Gastroesophageal sphincter (tissue), 4 donors: ENCODE data around the gene PLG. TPM values are rescaled to one million over a fixed set of nuclear protein-coding genes. Genes with fewer than 3 reads are reported as not detected.
A peak's percentile ranks its signal among the peaks of the same experiment; 100 is the strongest.

ENCODE experiments used
- ATAC-seq: fragments of 150-250 bp; one replicate; pipeline ENCODE4 v1.9.1; 2016; ENCODE audit warnings: mild to moderate bottlenecking, moderate library complexity
- H3K27ac ChIP-seq, 4 donors: fragments of 200-600 bp; sonication (generic) in 3 of 4; 1 replicate in 3 of 4; 2 replicates in 1 of 4; pipeline ENCODE4 v1.5.1; 2016 to 2019
- H3K27me3 ChIP-seq: fragments of 200-600 bp; sonication (generic); one replicate; pipeline ENCODE4 v1.5.1; 2019
- H3K36me3 ChIP-seq, 2 donors: fragments of 200-600 bp; sonication (generic); one replicate each; pipeline ENCODE4 v1.5.1; 2019; ENCODE audit warnings: control low read depth in 1 of 2
- H3K4me1 ChIP-seq, 3 donors: fragments of 200-600 bp; sonication (generic); 1 replicate in 2 of 3; 2 replicates in 1 of 3; pipeline ENCODE4 v1.5.1; 2016 to 2019; ENCODE audit warnings: control low read depth in 2 of 3
- H3K4me3 ChIP-seq, 2 donors: fragments of 200-600 bp; sonication (generic); one replicate each; pipeline ENCODE4 v1.5.1; 2019; ENCODE audit warnings: mild to moderate bottlenecking in 1 of 2, moderate library complexity in 1 of 2
- H3K9me3 ChIP-seq, 3 donors: fragments of 200-600 bp; sonication (generic); one replicate each; pipeline ENCODE4 v1.5.1; 2017 to 2019; ENCODE audit warnings: control low read depth in 2 of 3
- EP300 ChIP-seq: sonication (generic); formaldehyde crosslinking; IDR thresholded peaks from one replicate; pipeline ENCODE4 v1.6.1; 2017; ENCODE audit warnings: antibody characterized with exemption, mild to moderate bottlenecking
- POLR2A ChIP-seq, 2 donors: fragments of 450-650 bp; IDR thresholded peaks; one replicate each; pipeline ENCODE4 v1.6.1; 2017; ENCODE audit warnings: antibody characterized with exemption in 2 of 2, mild to moderate bottlenecking in 2 of 2, moderate library complexity in 1 of 2
- POLR2AphosphoS5 ChIP-seq: sonication (generic); formaldehyde crosslinking; IDR thresholded peaks from one replicate; pipeline ENCODE4 v1.6.1; 2017; ENCODE audit warnings: antibody characterized with exemption
- WGBS, 2 donors: methylation state at CpG; one replicate each; pipeline ENCODE4 v1.1.5; 2018; ENCODE audit warnings: low coverage in 1 of 2; 5-methylcytosine and 5-hydroxymethylcytosine counted together
- total RNA-seq, 4 donors: library from RNA; depleted of rRNA; stranded (reverse); fragments of >200 nt; gene quantifications; one replicate each; pipeline ENCODE4 v1.1.0, GENCODE V29; 2016
- TF ChIP-seq, protein P1 (sequence below), 4 experiments: fragments of 200-600 bp in 2 of 4; fragments of 450-650 bp in 2 of 4; sonication (generic) in 1 of 4; IDR thresholded peaks; one replicate each; pipeline ENCODE4 v1.5.1; 2017 to 2019; ENCODE audit warnings: antibody characterized with exemption in 4 of 4, mild to moderate bottlenecking in 2 of 4, moderate library complexity in 2 of 4

The PLG gene
- total RNA-seq, 4 donors from 2014 or later = not detected

DNA sequence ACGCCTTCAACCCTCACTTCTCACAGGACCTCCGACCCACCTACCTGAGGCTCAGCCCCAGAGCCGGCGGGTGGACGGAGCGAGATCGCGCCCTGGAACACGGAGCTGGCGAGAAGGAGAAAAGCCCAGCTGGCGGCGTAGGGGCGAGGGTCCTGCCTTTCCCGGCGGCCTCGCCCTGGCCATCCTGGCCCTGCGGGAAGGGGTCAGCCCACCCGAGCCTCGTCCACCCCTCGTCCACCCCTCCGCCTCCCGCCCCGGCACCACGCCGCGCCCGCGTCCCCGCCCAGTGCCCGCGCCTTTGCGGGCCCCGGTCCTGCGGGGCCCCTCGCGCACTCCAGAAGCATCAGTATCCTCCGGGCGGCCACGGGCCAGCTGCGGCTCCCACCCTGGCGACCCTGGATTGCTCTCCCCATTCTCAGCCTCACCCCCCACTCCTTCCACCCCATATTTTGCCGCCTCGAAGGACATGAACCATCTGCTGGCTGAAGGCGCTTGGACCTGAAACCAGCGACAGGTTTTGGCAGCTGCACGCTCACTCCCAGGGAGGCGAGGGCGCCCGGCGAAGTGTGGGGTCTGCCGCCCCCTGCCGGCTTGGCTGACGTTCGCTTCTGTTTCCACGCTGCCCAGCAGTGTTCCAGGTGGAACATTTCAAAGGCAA lies 65.1 kb downstream of the PLG start:
- Histone ChIP-seq H3K27ac (peak overlapping the region in 1 of 4 donors; percentile 24), H3K4me3 (peak overlapping the region; percentile 35 to 55), H3K9me3 (peaks cover 0 to 7% (median 0%) of the 10 kb centered on the region in 3 donors), H3K4me1 (peaks cover 0 to 16% (median 5%) of the 10 kb centered on the region in 3 donors), H3K36me3 (no peaks in the 10 kb centered on the region), H3K27me3 (peaks cover 13% of the 10 kb centered on the region)
- TF ChIP-seq POLR2AphosphoS5 = peak; percentile 20
- TF ChIP-seq EP300 = no peak
- TF ChIP-seq, protein P1, sequence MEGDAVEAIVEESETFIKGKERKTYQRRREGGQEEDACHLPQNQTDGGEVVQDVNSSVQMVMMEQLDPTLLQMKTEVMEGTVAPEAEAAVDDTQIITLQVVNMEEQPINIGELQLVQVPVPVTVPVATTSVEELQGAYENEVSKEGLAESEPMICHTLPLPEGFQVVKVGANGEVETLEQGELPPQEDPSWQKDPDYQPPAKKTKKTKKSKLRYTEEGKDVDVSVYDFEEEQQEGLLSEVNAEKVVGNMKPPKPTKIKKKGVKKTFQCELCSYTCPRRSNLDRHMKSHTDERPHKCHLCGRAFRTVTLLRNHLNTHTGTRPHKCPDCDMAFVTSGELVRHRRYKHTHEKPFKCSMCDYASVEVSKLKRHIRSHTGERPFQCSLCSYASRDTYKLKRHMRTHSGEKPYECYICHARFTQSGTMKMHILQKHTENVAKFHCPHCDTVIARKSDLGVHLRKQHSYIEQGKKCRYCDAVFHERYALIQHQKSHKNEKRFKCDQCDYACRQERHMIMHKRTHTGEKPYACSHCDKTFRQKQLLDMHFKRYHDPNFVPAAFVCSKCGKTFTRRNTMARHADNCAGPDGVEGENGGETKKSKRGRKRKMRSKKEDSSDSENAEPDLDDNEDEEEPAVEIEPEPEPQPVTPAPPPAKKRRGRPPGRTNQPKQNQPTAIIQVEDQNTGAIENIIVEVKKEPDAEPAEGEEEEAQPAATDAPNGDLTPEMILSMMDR (IDR thresholded peaks at IDR 0.05) = peak; percentile 41 to 83 (median 63)
- peak; percentile 85 for ATAC-seq
- WGBS, 2 donors = 0 to 10% methylated on average over 2 to 6 of the region's 55 CpGs

DNA sequence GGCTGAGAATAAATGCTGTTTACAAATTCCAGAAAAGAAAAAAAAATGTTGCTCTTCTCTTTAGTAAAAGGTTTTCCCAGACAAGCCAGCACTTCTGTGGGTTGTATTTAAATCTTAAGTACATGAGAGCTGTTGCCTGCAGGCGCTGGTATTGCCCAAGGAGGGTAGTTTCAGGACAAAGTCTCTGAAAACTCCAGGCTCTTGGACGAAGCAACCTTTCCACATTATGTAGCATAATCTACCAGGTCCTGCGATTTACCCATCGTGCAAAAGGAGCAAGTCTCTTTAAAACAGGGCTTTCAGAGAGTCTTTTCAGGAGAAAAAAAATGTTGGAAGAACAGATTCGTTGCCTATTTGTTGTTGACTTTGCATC lies 65.6 kb downstream of the PLG start:
- Histone ChIP-seq H3K36me3 (no peaks in the 10 kb centered on the region), H3K4me1 (peaks cover 0 to 16% (median 5%) of the 10 kb centered on the region in 3 donors), H3K27ac (peak overlapping the region in 1 of 4 donors; percentile 24), H3K27me3 (peaks cover 13% of the 10 kb centered on the region), H3K4me3 (peak overlapping the region in 1 of 2 donors; percentile 55), H3K9me3 (peaks cover 0 to 2% (median 0%) of the 10 kb centered on the region in 3 donors)
- no peak for TF ChIP-seq POLR2A (IDR thresholded peaks at IDR 0.05)
- TF ChIP-seq EP300 = no peak
- TF ChIP-seq, protein P1 (IDR thresholded peaks at IDR 0.05) = no peak
- TF ChIP-seq POLR2AphosphoS5 = no peak
- WGBS, 2 donors = 15 to 25% methylated on average over 2 to 5 of the region's 5 CpGs
- no peak for ATAC-seq

DNA sequence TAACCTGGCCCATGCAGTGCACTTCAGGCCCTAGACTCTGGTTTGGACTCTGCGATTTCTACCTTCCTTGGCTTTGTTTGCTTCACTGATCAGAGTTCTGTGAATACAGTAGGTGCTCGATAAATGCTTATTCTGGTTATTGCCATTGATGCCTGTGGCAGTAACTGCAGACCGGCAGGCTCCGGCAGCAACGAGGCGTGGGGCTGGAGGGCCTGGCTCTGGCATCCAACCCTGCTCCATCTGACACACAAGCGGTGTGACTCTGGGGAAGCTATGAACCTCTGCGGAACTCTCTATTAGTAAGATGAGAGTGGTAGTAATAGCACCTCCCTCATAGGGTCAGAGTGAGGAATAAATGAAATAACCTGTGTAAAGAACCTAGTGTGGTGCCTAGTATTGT lies 66.1 kb downstream of the PLG start:
- peaks cover 0 to 16% (median 5%) of the 10 kb centered on the region in 3 donors for H3K4me1 ChIP-seq
- peaks cover 13% of the 10 kb centered on the region for H3K27me3 ChIP-seq
- H3K36me3 ChIP-seq = no peaks in the 10 kb centered on the region
- H3K4me3 ChIP-seq = no peak overlapping the region
- no peak overlapping the region for H3K27ac ChIP-seq
- TF ChIP-seq, protein P1 (IDR thresholded peaks at IDR 0.05) = no peak
- TF ChIP-seq POLR2A (IDR thresholded peaks at IDR 0.05) = no peak
- TF ChIP-seq POLR2AphosphoS5 = no peak
- TF ChIP-seq EP300 = no peak
- no peaks in the 10 kb centered on the region for H3K9me3 ChIP-seq
- WGBS, 2 donors = 75 to 100% methylated on average over 1 of the region's 8 CpGs
- ATAC-seq = no peak

DNA sequence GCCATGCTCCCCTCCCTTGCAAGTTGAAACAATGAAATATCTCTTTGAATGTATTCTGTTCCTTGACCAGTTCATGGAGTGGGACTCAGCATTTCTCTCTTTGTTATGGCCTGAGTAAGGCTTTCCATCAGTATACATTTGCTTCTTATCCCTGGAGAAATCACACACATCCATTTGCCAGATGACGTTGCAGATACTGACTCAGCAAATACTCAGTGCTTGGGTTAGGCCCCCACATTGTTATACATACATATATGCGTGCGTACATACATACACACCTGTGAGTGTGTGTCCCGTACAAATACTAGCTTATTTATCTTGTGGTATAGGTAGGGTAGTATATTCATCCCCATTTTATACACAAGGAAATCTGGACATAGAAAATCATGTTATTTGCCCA lies 72.4 kb downstream of the PLG start:
- H3K27me3 ChIP-seq = peaks cover 2% of the 10 kb centered on the region
- H3K9me3 ChIP-seq = peaks cover 0 to 5% (median 0%) of the 10 kb centered on the region in 3 donors
- 78 to 94% methylated on average over 4 of the region's 4 CpGs for WGBS, 2 donors
- H3K4me3 ChIP-seq = no peak overlapping the region
- TF ChIP-seq, protein P1 (IDR thresholded peaks at IDR 0.05) = no peak
- TF ChIP-seq POLR2AphosphoS5 = no peak
- TF ChIP-seq POLR2A (IDR thresholded peaks at IDR 0.05) = no peak
- no peak for TF ChIP-seq EP300
- no peak overlapping the region for H3K27ac ChIP-seq
- no peaks in the 10 kb centered on the region for H3K36me3 ChIP-seq
- ATAC-seq = no peak
- H3K4me1 ChIP-seq = no peaks in the 10 kb centered on the region
